ENCODE measurements around the gene TRAF1. TPM values are rescaled to one million over a fixed set of nuclear protein-coding genes. Genes with fewer than 3 reads are reported as not detected.

Gene TRAF1
- total and polyA plus RNA-seq, 2 donors (not counting 1 experiment from before 2014, with no cell fraction given): 0.58 to 3.8 TPM

DNA sequence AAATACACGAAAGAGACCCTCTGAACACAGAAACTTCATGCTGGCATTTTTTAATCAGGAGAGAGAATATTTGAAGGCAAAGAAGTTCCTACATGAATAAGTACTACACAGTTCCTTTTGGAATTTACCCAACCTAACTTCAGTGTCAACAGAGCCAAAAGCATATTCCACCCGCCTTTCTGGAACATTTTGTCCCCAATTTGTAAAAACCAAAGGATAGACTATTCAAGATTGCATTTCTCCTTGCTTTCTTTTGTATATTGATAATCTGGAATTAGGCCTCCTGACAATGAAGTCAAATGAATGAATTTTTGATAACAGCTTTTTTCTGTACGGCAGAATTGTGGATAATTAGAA, 39.4 kb upstream of the TRAF1 start:
- Histone ChIP-seq H3K4me2 (ENCODE audit: extremely low read depth, insufficient read depth, low read length) (no peak overlapping the region), H3K4me3 (replicated peaks in 1 of 4; ENCODE audit: control extremely low read depth in 1 of 4, insufficient read depth in 1 of 4, low read depth in 3 of 4, low read length in 4 of 4) (no peak overlapping the region), H3K27ac (ENCODE audit: insufficient read depth, low read length) (no peak overlapping the region), H3K36me3 (ENCODE audit: control insufficient read depth, insufficient read depth, low read length) (no peaks in the 10 kb centered on the region), H3K9me3 (ENCODE audit: control insufficient read depth, insufficient read depth, low read depth, low read length) (no peaks in the 10 kb centered on the region), H3K4me1 (ENCODE audit: control insufficient read depth, extremely low read depth, insufficient read depth, low read length) (no peaks in the 10 kb centered on the region), H3K79me2 (ENCODE audit: control insufficient read depth, insufficient read depth, low read length) (no peaks in the 10 kb centered on the region), H3K27me3 (ENCODE audit: control insufficient read depth, insufficient read depth, low read length) (no peaks in the 10 kb centered on the region), H2AFZ (ENCODE audit: low read length) (no peak overlapping the region), H3K9ac (ENCODE audit: insufficient read depth, low read length) (no peak overlapping the region), H4K20me1 (ENCODE audit: control insufficient read depth, extremely low read depth, insufficient read depth, low read length) (no peaks in the 10 kb centered on the region)
- TF ChIP-seq, protein P1, sequence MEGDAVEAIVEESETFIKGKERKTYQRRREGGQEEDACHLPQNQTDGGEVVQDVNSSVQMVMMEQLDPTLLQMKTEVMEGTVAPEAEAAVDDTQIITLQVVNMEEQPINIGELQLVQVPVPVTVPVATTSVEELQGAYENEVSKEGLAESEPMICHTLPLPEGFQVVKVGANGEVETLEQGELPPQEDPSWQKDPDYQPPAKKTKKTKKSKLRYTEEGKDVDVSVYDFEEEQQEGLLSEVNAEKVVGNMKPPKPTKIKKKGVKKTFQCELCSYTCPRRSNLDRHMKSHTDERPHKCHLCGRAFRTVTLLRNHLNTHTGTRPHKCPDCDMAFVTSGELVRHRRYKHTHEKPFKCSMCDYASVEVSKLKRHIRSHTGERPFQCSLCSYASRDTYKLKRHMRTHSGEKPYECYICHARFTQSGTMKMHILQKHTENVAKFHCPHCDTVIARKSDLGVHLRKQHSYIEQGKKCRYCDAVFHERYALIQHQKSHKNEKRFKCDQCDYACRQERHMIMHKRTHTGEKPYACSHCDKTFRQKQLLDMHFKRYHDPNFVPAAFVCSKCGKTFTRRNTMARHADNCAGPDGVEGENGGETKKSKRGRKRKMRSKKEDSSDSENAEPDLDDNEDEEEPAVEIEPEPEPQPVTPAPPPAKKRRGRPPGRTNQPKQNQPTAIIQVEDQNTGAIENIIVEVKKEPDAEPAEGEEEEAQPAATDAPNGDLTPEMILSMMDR (conservative IDR thresholded peaks at IDR 0.05 in 1 of 2, IDR thresholded peaks at IDR 0.05 in 1 of 2; ENCODE audit: low read depth in 1 of 2, low read length in 2 of 2): no peak
- no peak for TF ChIP-seq EZH2 (IDR thresholded peaks at IDR 0.05; ENCODE audit: low read length, missing control alignments)
- peak in 1 of 2 donors; percentile 4 for DNase-seq (ENCODE audit: low read depth in 2 of 2)

DNA sequence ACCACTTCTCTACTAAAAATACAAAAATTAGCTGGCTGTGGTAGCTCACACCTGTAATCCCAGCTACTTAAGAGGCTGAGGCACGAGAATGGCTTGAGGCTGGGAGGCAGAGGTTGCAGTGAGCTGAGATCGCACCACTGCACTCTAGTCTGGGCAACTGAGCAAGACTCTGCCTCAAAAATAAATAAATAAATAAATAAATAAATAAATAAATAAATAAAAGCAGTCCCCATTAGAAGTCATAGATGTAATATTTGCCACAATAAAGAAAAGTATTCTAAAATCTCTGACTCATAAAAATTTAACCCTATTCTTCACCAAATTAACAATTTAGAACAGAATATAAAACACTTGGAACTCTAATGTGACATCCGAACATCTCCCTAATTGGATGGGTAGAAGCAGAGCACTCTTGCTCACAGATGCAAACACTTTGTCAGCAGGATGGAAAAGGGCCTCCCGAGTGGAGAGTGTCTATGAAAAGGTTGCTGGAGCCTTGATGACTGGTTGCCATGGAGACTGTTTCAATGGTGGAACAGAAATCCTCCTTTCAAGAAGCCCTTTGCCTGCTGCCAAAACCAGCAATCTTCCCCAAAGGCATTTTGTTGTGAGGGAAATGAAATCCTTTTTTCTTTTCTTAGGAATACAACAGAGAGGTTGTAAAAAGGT, 38.9 kb upstream of the TRAF1 start:
- H3K9me3 ChIP-seq (ENCODE audit: control insufficient read depth, insufficient read depth, low read depth, low read length): no peaks in the 10 kb centered on the region
- TF ChIP-seq, protein P1 (conservative IDR thresholded peaks at IDR 0.05 in 1 of 2, IDR thresholded peaks at IDR 0.05 in 1 of 2; ENCODE audit: low read depth in 1 of 2, low read length in 2 of 2): no peak
- no peak for TF ChIP-seq EZH2 (IDR thresholded peaks at IDR 0.05; ENCODE audit: low read length, missing control alignments)
- H3K9ac ChIP-seq (ENCODE audit: insufficient read depth, low read length): no peak overlapping the region
- peak in 1 of 2 donors; percentile 33 for DNase-seq (ENCODE audit: low read depth in 2 of 2)
- no peak overlapping the region for H2AFZ ChIP-seq (ENCODE audit: low read length)
- H3K79me2 ChIP-seq (ENCODE audit: control insufficient read depth, insufficient read depth, low read length): no peaks in the 10 kb centered on the region
- no peaks in the 10 kb centered on the region for H3K4me1 ChIP-seq (ENCODE audit: control insufficient read depth, extremely low read depth, insufficient read depth, low read length)
- no peaks in the 10 kb centered on the region for H3K36me3 ChIP-seq (ENCODE audit: control insufficient read depth, insufficient read depth, low read length)
- H3K27me3 ChIP-seq (ENCODE audit: control insufficient read depth, insufficient read depth, low read length): no peaks in the 10 kb centered on the region
- H4K20me1 ChIP-seq (ENCODE audit: control insufficient read depth, extremely low read depth, insufficient read depth, low read length): no peaks in the 10 kb centered on the region
- H3K27ac ChIP-seq (ENCODE audit: insufficient read depth, low read length): no peak overlapping the region
- H3K4me3 ChIP-seq (replicated peaks in 1 of 4; ENCODE audit: control extremely low read depth in 1 of 4, insufficient read depth in 1 of 4, low read depth in 3 of 4, low read length in 4 of 4): no peak overlapping the region
- no peak overlapping the region for H3K4me2 ChIP-seq (ENCODE audit: extremely low read depth, insufficient read depth, low read length)

DNA sequence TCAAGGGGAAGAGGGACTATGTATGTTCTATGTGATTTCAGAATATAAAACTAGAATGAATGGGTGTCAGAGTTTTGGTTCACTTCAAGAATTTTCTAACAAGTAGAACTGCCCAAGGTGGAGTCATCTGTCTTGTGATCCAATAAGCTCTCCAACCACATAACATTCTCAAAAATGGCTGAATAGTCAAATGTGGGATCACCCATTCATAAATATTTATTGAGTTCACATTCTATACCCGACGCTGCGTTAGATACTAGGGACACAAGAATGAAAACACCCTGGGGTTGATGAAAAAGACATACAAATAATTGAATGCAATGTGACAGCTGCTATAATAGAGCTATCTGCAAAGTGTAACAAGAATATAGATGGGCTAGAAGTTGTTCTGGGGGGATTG, 35.3 kb upstream of the TRAF1 start:
- Histone ChIP-seq H3K79me2 (ENCODE audit: control insufficient read depth, insufficient read depth, low read length) (no peaks in the 10 kb centered on the region), H3K27me3 (ENCODE audit: control insufficient read depth, insufficient read depth, low read length) (no peaks in the 10 kb centered on the region), H3K4me3 (replicated peaks in 1 of 4; ENCODE audit: control extremely low read depth in 1 of 4, insufficient read depth in 1 of 4, low read depth in 3 of 4, low read length in 4 of 4) (no peak overlapping the region), H4K20me1 (ENCODE audit: control insufficient read depth, extremely low read depth, insufficient read depth, low read length) (no peaks in the 10 kb centered on the region), H3K4me1 (ENCODE audit: control insufficient read depth, extremely low read depth, insufficient read depth, low read length) (no peaks in the 10 kb centered on the region), H3K4me2 (ENCODE audit: extremely low read depth, insufficient read depth, low read length) (no peak overlapping the region), H3K27ac (ENCODE audit: insufficient read depth, low read length) (no peak overlapping the region), H3K36me3 (ENCODE audit: control insufficient read depth, insufficient read depth, low read length) (no peaks in the 10 kb centered on the region), H3K9me3 (ENCODE audit: control insufficient read depth, insufficient read depth, low read depth, low read length) (no peaks in the 10 kb centered on the region), H2AFZ (ENCODE audit: low read length) (no peak overlapping the region), H3K9ac (ENCODE audit: insufficient read depth, low read length) (no peak overlapping the region)
- no peak for DNase-seq (ENCODE audit: low read depth in 2 of 2)
- TF ChIP-seq, protein P1 (conservative IDR thresholded peaks at IDR 0.05 in 1 of 2, IDR thresholded peaks at IDR 0.05 in 1 of 2; ENCODE audit: low read depth in 1 of 2, low read length in 2 of 2): no peak
- no peak for TF ChIP-seq EZH2 (IDR thresholded peaks at IDR 0.05; ENCODE audit: low read length, missing control alignments)
